ENCODE data around the gene STXBP4.

GRCh38 chr17:55171634-55172328, 203.2 kb downstream of the STXBP4 start:
- no peak for TF ChIP-seq EP300 (IDR thresholded peaks at IDR 0.05)
- no peak for TF ChIP-seq CTCF (IDR thresholded peaks at IDR 0.05)
